HG03103 (cell line): ENCODE measurements around the gene PLK1.

Experiments used
- ATAC-seq: cut with Tn5 transposase; IDR thresholded peaks from one replicate; pipeline ENCODE4 v1.9.1; 2021; ENCODE audit warnings: low read depth; ENCODE audit not compliant: unreplicated experiment

Gene PLK1

DNA sequence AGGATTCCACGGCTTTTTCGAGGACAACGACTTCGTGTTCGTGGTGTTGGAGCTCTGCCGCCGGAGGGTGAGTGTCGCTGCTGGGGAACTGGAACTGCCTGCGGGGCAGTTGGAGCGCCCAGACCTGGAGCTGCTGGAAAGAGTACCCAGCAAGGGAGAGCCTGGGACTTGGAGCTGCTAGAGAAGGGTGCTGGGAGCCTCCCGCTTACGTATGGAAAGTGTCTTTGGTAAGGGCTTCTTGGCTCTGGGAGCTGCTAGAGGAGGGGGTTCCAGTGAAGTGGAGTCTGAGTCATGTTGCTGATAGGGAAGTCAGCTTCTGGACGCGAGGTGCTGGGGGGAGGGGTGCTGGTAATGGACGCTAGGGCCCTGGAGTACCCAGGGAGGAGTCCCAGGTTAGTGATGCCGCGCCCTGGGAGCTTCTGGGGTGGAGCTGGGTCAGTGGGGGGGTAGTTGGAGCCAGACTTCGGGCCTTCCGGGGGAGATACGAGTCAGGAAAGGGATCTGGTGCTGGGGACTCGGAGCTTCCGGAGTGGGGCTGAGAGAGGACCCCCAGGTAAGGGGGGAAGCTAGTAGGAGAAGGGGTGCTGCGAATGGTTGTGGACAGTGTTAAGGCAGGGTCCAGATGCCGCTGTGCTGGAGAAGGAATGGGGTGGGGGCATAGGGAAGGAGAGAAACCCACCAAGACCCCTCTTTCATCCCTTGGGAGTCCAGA, 741 bp downstream of the PLK1 start:
- ATAC-seq: no peak

DNA sequence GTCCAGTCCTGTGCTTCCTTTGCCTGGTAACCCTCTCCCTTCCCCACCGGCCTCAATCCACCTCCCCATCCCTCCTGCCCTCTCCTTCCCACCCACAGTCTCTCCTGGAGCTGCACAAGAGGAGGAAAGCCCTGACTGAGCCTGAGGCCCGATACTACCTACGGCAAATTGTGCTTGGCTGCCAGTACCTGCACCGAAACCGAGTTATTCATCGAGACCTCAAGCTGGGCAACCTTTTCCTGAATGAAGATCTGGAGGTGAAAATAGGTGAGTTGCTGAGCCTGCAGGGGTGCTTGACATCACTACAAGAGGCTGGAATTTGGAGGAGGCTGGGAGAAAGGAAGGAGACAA, 1.3 kb downstream of the PLK1 start:
- no peak for ATAC-seq

DNA sequence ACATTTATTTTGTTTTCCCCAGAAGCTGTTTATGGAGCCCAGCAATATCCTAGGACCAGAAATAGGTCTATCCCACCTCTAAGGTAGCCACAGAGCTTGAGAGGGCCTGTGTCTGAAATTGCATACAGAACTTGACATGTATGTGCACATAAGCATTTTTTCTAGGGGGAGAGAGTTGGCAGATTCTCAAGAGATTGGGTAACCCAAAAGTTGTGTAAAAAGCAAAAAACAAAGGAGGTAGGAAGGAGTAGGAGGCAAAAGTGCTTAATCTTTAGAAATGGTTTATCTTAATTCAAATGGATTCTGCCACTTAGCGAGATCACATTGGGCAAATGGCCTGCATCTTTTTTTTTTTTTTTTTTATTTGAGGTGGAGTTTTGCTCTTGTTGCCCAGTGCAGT, 3.5 kb downstream of the PLK1 start:
- ATAC-seq: no peak

DNA sequence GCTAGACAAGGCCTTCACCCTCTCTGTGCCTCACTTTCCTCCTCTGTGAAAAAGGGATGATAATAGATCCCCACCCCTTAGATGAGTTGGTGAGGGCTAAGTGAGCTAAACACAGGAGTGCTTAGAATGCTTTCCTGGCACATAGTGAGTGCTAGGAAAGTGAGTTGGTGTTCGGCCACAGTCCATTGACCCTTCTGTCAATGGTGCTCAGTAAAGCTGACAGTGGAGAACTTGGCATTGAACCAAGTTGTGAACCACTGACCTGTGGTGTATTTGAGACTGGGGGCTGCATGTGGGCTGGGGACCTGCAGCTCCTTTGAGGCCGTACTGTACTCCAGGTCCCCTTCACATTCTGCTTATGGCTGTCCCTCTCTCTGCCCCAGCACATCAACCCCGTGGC, 4.8 kb downstream of the PLK1 start:
- no peak for ATAC-seq

DNA sequence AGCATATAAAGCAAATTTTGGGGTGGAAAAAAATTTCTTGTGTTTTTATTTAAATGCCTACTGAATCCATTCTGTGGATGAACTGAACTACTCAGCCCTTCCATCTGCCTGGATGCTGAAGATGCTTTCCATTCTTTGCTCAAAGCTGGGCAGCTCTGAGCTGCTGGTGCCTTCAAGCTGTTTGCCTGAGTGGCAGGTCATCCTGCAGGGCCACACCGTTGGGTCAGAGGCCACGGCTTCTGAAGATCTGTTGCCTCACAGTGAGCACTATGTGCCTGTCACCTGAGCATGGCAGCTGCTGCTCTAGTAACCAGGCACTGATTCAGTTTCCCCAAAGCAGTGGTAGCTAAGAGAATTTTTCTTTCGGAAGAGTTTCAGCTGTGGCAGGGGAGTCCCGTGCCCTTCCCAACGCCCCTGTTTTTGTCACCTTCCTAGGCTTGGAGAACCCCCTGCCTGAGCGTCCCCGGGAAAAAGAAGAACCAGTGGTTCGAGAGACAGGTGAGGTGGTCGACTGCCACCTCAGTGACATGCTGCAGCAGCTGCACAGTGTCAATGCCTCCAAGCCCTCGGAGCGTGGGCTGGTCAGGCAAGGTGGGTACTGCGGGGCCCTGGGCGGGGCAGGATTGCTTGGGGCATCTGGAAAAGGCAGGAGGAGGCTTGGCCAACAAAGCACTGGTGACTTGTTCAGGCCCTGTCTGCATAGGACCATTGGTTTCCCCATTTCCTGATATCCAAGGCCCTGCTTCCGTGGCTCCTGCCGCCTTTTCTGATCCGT, 8.5 kb downstream of the PLK1 start:
- ATAC-seq: no peak

DNA sequence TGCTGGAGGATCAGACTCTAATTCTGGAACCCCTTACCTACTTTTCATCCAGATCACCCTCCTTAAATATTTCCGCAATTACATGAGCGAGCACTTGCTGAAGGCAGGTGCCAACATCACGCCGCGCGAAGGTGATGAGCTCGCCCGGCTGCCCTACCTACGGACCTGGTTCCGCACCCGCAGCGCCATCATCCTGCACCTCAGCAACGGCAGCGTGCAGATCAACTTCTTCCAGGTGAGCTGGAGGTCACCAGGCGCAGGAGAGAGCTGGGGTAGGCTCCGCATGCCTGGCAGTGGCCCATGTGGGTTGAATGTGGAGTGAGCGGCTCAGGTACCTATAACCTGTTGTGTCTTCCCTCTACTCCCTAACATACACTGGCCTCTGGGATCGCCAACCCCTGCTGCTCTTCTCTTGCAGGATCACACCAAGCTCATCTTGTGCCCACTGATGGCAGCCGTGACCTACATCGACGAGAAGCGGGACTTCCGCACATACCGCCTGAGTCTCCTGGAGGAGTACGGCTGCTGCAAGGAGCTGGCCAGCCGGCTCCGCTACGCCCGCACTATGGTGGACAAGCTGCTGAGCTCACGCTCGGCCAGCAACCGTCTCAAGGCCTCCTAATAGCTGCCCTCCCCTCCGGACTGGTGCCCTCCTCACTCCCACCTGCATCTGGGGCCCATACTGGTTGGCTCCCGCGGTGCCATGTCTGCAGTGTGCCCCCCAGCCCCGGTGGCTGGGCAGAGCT, 10.9 kb downstream of the PLK1 start:
- ATAC-seq: no peak

DNA sequence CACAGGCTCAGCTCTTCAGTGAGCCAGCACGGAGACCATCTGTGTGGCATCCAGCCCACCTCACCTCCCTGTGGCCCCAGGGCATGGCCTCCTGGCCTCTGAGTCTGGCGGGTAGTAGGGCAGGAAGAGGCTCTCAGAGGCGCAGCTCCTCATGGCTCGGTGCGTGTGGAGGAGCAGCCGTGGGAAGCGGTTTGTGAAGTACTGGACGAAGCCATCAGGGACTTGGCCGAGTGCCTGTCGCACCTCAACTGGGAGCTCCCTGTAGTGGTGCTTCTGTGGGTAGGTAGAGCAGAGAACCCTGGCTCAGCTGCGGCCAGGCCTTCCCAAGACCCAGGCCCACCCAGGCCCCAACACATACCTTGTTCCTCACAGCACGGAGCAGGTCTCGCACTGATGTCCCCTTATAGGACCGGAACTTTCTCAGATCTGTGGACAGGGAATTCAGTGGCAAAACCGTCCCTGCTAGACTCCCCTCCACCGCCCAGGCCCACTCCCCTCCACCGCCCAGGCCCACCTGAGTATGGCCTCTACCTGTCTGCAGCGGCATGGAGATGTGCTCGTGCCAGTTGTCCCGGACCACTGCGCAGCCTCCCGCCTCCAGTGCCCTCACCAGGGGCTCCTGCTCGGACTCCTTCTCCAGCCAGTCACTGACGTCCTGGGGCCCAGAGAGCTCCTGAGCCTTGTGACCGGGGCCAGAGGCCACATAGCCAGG, 12.2 kb downstream of the PLK1 start:
- no peak for ATAC-seq

DNA sequence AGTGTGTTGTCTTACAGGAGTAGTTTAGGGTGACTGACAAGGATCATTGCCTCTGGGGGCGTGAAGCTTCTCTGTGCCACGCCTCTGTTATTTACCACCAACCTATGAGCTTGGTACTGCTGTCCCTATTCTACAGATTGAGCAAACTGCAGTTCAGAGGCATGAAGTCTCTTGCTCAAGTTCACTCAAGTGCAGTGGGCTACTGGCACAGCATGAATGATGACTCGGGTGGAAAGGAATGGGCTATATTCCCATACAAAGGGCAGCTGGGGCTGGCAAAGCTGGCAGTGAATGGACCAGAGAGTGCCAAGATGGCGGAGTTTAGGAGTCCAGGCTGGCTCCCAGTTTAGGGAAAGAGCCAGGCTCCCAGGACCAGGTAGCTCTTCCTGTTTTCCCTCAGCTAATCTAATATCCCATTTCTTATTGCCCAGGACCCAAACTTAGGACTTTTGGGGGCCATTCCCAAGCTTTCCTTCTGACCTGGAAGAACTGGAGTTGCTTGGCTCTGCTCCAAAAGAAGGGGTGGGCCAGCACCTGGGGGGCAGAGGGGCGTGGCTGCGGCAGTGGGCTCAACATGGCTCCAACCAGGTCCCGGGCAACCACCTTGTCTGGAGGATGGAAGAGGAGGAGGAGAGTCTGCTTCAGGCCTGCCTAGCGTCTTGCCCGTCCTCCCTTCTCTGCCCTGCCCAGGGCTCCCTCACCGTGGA, 12.9 kb downstream of the PLK1 start:
- ATAC-seq: no peak

DNA sequence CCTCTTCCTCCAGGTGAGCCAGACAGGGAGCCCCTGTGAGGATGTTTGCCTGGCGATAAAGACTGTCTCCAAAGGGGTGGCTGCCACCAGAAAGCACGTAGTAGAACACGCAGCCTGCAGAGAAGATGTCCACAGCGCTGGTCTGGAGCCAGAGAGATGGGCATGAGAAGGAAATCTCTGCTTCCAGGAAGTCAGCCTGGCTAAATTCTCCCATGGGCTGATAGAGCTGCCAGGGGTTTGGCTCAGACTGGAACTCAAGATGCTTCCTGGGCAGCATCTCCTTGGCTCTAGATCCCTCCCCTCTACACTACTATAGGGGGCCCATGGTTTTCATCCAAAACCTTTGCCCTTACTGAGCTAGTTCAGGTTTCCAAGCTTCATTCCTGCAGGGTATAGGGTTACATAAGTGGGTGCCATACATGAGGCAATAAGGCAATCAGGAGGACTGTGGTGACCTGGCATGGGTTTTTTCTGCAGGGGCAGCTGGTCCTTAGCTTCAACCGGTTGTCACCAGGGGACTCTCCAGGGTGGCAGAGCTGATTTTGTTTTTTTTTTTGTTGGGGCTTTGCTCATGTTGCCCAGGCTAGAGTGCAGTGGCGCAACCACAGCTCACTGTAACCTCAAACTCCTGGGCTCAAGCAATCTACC, 13.6 kb downstream of the PLK1 start:
- no peak for ATAC-seq

DNA sequence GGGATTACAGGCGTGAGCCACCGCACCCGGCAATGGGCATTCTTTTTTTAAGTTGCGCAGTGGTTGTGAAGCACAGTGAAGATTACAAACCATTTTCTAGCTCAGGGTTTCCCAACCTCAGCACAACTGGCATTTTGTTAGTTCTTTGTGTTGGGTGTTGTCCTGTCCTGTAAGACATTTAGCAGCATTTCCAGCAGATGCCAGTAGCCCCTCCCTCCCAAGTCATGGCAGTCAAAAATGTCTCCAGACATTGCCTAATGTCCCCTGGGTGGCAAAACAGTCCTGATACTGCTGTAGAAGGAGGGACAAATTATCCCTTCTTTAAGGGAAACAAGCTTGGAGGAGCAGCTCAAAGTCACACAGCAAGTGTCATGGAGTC, 15.6 kb downstream of the PLK1 start:
- ATAC-seq: no peak

DNA sequence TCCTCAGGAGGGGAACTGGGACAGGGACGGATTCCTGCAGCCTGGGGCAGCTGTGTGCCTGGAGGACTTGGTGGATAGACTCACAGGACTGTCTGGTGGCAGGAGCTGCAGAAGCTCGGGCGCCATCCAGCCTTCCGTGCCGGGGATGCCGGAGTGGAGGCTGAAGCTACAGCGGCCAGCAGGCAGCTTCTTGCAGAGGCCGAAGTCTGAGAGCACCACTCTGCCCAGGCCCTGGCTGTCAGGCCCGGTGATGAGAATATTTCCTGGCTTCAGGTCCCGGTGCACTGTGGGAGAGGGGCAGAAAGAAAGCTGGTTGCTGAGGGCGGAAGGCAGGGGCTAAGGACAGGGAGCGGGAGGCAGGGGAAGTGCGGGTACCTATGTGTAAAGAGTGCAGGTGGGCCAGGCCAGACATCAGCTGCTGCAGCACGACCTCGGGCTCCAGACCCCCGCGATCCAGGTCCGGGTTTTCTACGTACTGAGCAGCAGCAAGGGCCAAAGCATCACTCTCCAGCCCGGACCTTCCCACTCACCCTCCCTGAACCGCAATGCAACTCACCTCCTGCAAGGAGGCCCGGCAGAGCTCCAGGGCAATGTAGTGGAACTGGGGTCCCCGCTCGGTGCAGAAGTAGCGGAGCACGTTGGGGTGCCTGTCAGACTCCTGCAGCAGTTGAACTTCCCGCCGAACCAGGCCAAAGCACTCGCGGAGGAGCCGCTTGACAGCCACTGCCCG, 16.1 kb downstream of the PLK1 start:
- ATAC-seq: no peak

DNA sequence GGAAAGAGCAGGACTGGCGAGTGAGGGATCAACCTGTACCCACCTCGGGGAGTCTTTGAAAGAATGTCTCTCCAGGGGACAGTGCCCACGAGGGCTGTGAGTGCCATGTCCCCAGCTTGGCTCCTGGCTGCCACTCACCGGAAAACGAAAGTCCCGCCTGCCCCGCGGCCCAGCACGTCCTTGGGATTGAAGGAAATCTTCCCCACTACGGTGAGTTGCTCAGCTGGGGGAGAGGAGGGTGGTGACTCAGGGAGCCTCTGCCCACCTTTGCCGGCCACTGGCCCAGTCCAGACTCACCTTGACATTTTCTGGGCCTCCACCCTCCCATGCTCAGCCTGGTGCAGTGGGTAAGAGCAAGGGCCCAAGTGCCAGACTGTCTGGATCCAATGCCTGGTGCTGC, 17.1 kb downstream of the PLK1 start:
- ATAC-seq: no peak

DNA sequence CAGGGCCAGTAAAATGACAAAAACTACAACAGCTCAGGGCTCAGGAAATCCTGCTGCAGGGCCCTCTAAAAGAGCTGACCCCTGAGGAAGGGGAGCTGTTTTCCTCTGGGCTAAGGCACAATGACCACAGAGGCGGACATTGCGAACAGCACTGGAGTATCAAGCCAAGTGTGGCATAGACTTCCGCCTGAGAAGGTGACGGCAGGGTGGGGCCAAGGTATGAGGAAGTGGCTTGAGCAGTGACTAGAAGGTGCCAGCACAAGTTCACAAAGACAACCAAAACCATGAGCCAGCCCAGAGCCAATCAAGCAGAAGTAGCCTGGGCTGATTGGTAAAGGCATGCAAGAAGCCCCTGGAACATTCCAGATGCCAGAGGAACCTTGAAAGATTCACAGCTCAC, 20.4 kb downstream of the PLK1 start:
- ATAC-seq: no peak

DNA sequence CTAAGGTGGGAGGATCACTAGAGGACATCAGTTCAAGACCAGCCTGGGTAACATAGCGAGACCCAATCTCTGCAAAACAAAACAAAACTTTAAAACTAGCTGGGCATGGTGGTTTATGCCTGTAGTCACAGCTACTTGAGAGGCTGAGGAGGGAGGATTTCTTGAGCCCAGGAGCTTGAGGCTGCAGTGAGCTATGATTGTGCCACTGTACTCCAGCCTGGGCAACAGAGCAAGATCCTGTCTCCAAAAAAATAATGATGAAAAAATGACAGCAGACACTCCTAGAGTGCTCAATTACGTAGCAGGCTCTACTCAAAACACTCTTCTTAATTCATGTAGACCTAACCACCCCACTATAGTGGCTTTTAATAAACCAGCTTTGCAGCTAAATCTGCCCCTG, 21.4 kb downstream of the PLK1 start:
- no peak for ATAC-seq

DNA sequence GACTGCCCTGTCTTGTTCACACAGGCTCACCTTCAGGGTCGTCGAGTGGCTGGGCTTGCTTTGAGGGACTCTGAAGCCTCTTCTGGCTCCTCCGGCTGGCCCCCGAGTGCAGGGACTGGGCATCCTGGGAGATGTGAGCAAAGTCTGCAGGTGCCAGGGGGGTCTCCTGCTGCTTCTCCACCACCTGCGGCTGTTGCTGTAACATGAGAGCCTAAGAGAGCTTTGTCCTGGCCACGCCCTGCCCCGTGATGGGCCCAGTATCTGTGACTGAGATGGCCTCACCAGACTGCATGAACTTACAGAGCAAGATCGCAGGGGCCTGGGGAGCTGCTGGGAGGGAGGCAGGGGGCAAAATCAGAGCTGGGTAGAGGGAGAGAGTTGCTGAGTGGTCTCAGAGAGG, 21.8 kb downstream of the PLK1 start:
- no peak for ATAC-seq

DNA sequence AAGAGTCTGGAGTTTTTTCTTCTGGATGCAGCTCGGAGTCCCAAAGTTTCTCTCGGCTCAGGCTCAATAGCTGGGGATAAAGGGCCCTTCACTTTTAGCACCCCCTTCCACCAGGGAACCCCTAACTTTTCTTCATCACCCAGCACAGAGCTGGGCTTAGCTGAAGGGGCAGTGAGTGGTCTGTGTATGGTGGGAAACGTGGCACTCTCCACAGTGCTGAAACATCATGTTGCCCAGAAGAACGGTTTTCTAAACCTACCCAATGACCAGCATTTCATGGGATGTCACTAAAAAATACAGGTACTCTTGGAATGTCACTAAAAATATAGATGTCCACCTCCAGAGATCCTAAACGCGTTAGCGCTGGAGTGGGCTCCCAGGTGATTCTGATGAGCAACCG, 22.4 kb downstream of the PLK1 start:
- no peak for ATAC-seq

DNA sequence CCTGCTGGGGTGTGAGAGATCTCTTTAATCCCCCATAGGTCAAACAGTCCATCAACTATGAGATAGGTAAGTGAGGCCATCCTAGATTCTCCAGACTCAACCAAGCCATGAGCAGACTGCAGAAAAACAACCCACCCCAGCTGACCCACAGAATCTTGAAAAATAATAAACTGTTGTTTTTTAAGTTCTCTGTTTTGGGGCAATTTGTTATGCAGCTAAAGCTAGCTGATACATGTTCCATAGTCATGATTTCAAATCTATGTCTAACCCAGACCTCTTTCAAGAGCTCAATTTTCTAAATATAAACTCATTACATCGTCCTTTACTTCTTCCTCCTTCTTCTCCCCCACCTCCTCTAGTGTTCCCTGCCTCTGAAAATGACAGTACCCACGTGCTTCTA, 24.3 kb downstream of the PLK1 start:
- ATAC-seq: no peak

DNA sequence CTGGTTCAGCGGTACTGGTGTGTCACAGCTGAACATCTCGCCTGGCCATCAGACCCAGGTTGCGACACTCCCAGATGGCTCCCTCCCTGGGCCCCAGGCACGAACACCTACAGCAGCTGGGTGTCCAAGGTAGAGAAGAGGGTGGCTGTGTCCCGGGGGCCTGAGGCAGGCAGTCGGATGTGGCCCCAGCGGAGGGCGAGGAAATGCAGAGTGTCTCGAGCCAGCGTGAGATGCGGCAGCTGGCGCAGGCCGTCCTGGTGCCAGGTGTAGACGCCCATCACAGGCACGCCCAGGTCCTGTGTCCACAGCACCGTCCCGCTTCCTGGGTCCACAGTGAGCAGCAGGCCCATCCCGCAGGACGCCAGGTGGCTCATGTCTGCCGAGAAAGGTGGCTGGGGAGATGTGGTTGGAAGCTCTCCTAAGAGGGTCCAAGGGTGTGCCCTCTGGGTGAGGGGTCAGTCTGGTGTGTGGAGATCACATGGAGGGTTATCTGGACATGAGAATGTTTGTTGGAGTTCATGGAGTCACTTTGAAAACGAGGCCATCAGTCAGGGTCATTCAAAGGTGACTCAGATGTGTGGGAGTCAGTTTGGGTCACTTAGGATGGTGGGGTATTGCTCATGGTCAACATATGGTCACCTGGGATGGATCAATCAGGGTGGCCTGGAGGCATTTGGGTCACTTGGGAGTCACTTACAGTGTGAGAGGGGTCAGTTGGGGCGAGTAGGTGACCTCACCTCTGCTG, 26.3 kb downstream of the PLK1 start:
- ATAC-seq: no peak

DNA sequence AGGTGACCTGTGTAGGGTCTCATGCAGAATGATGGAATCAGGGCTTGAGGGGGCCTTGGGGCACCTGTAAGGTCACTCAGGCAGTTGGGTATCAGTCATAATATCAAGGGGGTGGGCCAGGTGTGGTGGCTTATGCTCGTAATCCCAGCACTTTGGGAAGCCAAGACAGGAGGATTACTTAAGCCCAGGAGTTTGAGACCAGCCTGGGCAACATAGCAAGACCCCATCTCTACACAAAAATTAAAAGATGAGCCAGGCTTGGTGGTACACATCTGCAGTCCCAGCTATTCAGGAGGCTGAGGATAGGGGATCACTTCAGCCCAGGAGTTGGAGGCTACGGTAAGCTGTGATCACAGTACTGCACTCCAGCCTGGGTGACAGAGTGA, 26.8 kb downstream of the PLK1 start:
- no peak for ATAC-seq
